Effector memory CD4-positive, alpha-beta T cell (primary cell): ENCODE data around the gene BAIAP3.

ENCODE experiments used
- DNase-seq, 3 donors: peaks; one replicate each; pipeline ENCODE4 v3.0.0-alpha.2; 2020
- H3K27ac ChIP-seq: 2 replicates; pipeline ENCODE4 v1.7.0; 2013; ENCODE audit warnings: mild to moderate bottlenecking, low read length, moderate library complexity; ENCODE audit not compliant: insufficient read depth, poor library complexity, severe bottlenecking
- H3K27me3 ChIP-seq: replicated peaks from 2 replicates; pipeline ENCODE4 v1.7.0; 2013; ENCODE audit warnings: mild to moderate bottlenecking, low read length; ENCODE audit not compliant: insufficient read depth, control insufficient read depth, poor library complexity, severe bottlenecking
- H3K36me3 ChIP-seq: 2 replicates; pipeline ENCODE4 v1.7.0; 2013; ENCODE audit warnings: mild to moderate bottlenecking, low read length, moderate library complexity; ENCODE audit not compliant: control insufficient read depth, insufficient read depth
- H3K4me1 ChIP-seq: 2 replicates; pipeline ENCODE4 v1.7.0; 2013; ENCODE audit warnings: low read length, mild to moderate bottlenecking; ENCODE audit not compliant: control insufficient read depth, insufficient read depth, poor library complexity, severe bottlenecking
- H3K4me3 ChIP-seq: 2 replicates; pipeline ENCODE4 v1.7.0; 2013; ENCODE audit warnings: low read length, low read depth, mild to moderate bottlenecking; ENCODE audit not compliant: insufficient read depth, poor library complexity, severe bottlenecking
- H3K9me3 ChIP-seq: 2 replicates; pipeline ENCODE4 v1.7.0; 2013; ENCODE audit warnings: mild to moderate bottlenecking, low read length, moderate library complexity; ENCODE audit not compliant: control insufficient read depth

The BAIAP3 gene

GRCh38 chr16:1389762-1390161 is 56.3 kb downstream of the BAIAP3 start:
- H3K36me3 ChIP-seq = peaks cover 46% of the 10 kb centered on the region
- DNase-seq = no peak

GRCh38 chr16:1390239-1390779 is 56.9 kb downstream of the BAIAP3 start:
- no peak overlapping the region for H3K4me3 ChIP-seq
- peaks cover 46% of the 10 kb centered on the region for H3K36me3 ChIP-seq
- H3K9me3 ChIP-seq = no peaks in the 10 kb centered on the region
- no peak overlapping the region for H3K27ac ChIP-seq
- no peaks in the 10 kb centered on the region for H3K4me1 ChIP-seq
- H3K27me3 ChIP-seq = no peaks in the 10 kb centered on the region
- DNase-seq = no peak

More at GRCh38 chr16:1389762-1390161, 56.3 kb downstream of the BAIAP3 start:
- H3K27me3 ChIP-seq = no peaks in the 10 kb centered on the region
- H3K4me1 ChIP-seq = no peaks in the 10 kb centered on the region
- H3K4me3 ChIP-seq = no peak overlapping the region
- H3K27ac ChIP-seq = no peak overlapping the region
- H3K9me3 ChIP-seq = no peaks in the 10 kb centered on the region

GRCh38 chr16:1392826-1393225 is 59.4 kb downstream of the BAIAP3 start:
- Histone ChIP-seq H3K27me3 (no peaks in the 10 kb centered on the region), H3K9me3 (no peaks in the 10 kb centered on the region), H3K36me3 (peaks cover 48% of the 10 kb centered on the region), H3K27ac (no peak overlapping the region), H3K4me1 (no peaks in the 10 kb centered on the region), H3K4me3 (no peak overlapping the region)
- DNase-seq = no peak

- H3K27me3 ChIP-seq = no peaks in the 10 kb centered on the region
- H3K4me3 ChIP-seq = no peak overlapping the region
- no peaks in the 10 kb centered on the region for H3K4me1 ChIP-seq
- no peaks in the 10 kb centered on the region for H3K9me3 ChIP-seq
- no peak overlapping the region for H3K27ac ChIP-seq
- DNase-seq = no peak
- H3K36me3 ChIP-seq = peaks cover 57% of the 10 kb centered on the region
Observed at GRCh38 chr16:1393613-1394176, 60.2 kb downstream of the BAIAP3 start.

GRCh38 chr16:1394367-1394951 is 61.0 kb downstream of the BAIAP3 start:
- DNase-seq = no peak
- peaks cover 60% of the 10 kb centered on the region for H3K36me3 ChIP-seq

GRCh38 chr16:1395444-1396031 is 62.1 kb downstream of the BAIAP3 start:
- DNase-seq = no peak
- Histone ChIP-seq H3K4me1 (no peaks in the 10 kb centered on the region), H3K27me3 (no peaks in the 10 kb centered on the region), H3K27ac (no peak overlapping the region), H3K9me3 (no peaks in the 10 kb centered on the region), H3K36me3 (peaks cover 57% of the 10 kb centered on the region), H3K4me3 (no peak overlapping the region)

More at GRCh38 chr16:1394367-1394951, 61.0 kb downstream of the BAIAP3 start:
- Histone ChIP-seq H3K9me3 (no peaks in the 10 kb centered on the region), H3K27ac (no peak overlapping the region), H3K4me1 (no peaks in the 10 kb centered on the region), H3K4me3 (no peak overlapping the region), H3K27me3 (no peaks in the 10 kb centered on the region)

GRCh38 chr16:1397779-1398178 is 64.3 kb downstream of the BAIAP3 start:
- H3K9me3 ChIP-seq = no peaks in the 10 kb centered on the region
- no peaks in the 10 kb centered on the region for H3K27me3 ChIP-seq
- H3K4me3 ChIP-seq = no peak overlapping the region
- no peak overlapping the region for H3K27ac ChIP-seq
- no peaks in the 10 kb centered on the region for H3K4me1 ChIP-seq
- H3K36me3 ChIP-seq = peaks cover 60% of the 10 kb centered on the region
- DNase-seq = no peak

- DNase-seq = no peak
- Histone ChIP-seq H3K4me3 (no peak overlapping the region), H3K36me3 (peaks cover 56% of the 10 kb centered on the region), H3K27me3 (no peaks in the 10 kb centered on the region), H3K27ac (no peak overlapping the region), H3K9me3 (no peaks in the 10 kb centered on the region), H3K4me1 (no peaks in the 10 kb centered on the region)
Observed at GRCh38 chr16:1398351-1398750, 64.9 kb downstream of the BAIAP3 start.
